ENCODE results near the gene GARIN5A. TPM values are rescaled to one million over a fixed set of nuclear protein-coding genes. Genes with fewer than 3 reads are reported as not detected.

Gene GARIN5A
- total RNA-seq (2021) (0.59 and 0.84 TPM in 2 replicates), Bru-seq, nascent RNA (percentile 14 among the genes with signal in this experiment), BruChase-seq, experiment 1, labeled RNA remaining after a 2-hour chase (percentile 23 among the genes with signal in this experiment), BruChase-seq, experiment 2, labeled RNA remaining after a 6-hour chase (percentile 8 among the genes with signal in this experiment)
- long read RNA-seq, partial matches to known transcripts, result 1 of 4 reads
- long read RNA-seq, other reads (novel, unspliced or antisense), result 1 of 4 reads

DNA sequence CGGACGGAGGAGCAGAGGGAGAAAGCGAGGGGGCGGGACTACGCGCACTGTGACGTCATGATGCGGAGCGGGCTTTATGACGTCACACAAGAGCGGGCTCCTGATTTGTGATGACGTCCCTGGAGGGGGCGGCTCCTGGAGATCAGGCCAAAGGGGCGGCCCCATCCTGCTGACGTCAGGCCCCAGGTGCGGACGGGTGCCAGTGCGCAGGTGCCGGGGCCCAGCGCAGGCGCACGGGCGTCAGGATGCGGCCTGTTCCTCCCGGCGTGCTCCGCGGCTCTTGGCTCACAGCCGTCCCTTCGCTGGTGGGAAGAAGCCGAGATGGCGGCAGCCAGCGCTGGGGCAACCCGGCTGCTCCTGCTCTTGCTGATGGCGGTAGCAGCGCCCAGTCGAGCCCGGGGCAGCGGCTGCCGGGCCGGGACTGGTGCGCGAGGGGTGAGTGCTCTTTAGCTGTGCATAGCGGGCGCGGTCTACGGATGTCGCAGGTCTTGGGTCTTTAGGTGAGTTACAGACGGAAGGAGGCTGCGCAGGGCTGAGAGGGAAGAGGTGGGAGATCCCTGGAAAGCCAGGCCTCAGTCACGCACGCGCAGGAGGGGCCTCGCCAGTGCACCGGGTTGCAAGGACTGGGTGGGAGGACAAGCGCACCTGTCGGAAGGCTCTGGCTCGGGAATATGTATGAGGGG, at the start of gene GARIN5A, which contains the start of gene EMC10:
TSS of gene GARIN5A (minus strand) at position 625 of the 683 bp plus-strand sequence. CDS start at position 165, 460 bp downstream.
TSS of gene EMC10 (plus strand) at position 284 of the 683 bp plus-strand sequence. CDS start at position 322, 38 bp downstream.
- Histone ChIP-seq H3K27me3 (replicated peaks; ENCODE audit: insufficient read depth, low read depth, low read length, poor library complexity) (no peaks in the 10 kb centered on the region), H3K36me3 (ENCODE audit: insufficient read depth, low read length, poor library complexity, severe bottlenecking) (peaks cover 32% of the 10 kb centered on the region), H3K4me3 (ENCODE audit: low read depth, low read length, poor library complexity, severe bottlenecking) (peak within 1 kb of the TSS; percentile 89), H3K27ac (ENCODE audit: low read depth, low read length, poor library complexity, severe bottlenecking) (peak within 1 kb of the TSS; percentile 89), H3K9me3 (ENCODE audit: low read depth, low read length, poor library complexity, severe bottlenecking) (no peaks in the 10 kb centered on the region), H3K4me1 (ENCODE audit: insufficient read depth, low read length, poor library complexity, severe bottlenecking) (no peaks in the 10 kb centered on the region)
- intact Hi-C loops (cut with micrococcal nuclease; ENCODE audit: unreplicated experiment), result no loop called here
- no peak for TF ChIP-seq EZH2 (IDR thresholded peaks at IDR 0.05; ENCODE audit: borderline replicate concordance, low read depth, low read length, poor library complexity, severe bottlenecking)
- TF ChIP-seq, protein P1, sequence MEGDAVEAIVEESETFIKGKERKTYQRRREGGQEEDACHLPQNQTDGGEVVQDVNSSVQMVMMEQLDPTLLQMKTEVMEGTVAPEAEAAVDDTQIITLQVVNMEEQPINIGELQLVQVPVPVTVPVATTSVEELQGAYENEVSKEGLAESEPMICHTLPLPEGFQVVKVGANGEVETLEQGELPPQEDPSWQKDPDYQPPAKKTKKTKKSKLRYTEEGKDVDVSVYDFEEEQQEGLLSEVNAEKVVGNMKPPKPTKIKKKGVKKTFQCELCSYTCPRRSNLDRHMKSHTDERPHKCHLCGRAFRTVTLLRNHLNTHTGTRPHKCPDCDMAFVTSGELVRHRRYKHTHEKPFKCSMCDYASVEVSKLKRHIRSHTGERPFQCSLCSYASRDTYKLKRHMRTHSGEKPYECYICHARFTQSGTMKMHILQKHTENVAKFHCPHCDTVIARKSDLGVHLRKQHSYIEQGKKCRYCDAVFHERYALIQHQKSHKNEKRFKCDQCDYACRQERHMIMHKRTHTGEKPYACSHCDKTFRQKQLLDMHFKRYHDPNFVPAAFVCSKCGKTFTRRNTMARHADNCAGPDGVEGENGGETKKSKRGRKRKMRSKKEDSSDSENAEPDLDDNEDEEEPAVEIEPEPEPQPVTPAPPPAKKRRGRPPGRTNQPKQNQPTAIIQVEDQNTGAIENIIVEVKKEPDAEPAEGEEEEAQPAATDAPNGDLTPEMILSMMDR (conservative IDR thresholded peaks at IDR 0.05; ENCODE audit: low read depth, low read length), result no peak
- DNase-seq (ENCODE audit: low spot score), result peak; percentile 95
- POLR2A ChIA-PET (ENCODE audit: low non-redundant PET), result no interaction called here
- CTCF ChIA-PET, result no interaction called here
- BruUV-seq (replicated peaks), result no TSS peak

DNA sequence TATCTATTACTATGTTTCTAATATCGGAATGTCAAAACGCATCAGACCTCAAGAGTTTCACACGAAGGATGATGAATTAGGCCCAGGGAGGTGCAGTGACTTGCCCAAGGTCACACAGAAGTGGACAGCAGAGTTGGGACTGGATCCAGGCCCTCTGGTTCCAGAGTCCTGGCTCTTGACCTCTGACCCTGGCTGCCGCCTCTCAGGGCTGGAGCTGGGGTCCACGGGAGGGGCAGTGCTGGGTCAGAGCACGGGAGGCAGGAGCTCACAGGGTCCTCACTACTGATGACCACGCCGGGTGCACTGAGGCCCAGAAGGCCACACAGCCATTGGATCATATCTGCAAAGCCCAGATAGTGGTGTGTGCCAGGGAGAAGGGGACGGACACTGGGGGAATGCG, 46.2 kb upstream of the GARIN5A start:
- ChIA-PET POLR2A (ENCODE audit: low non-redundant PET) (no interaction called here), CTCF (no interaction called here)
- no peak overlapping the region for H3K27ac ChIP-seq (ENCODE audit: low read depth, low read length, poor library complexity, severe bottlenecking)

DNA sequence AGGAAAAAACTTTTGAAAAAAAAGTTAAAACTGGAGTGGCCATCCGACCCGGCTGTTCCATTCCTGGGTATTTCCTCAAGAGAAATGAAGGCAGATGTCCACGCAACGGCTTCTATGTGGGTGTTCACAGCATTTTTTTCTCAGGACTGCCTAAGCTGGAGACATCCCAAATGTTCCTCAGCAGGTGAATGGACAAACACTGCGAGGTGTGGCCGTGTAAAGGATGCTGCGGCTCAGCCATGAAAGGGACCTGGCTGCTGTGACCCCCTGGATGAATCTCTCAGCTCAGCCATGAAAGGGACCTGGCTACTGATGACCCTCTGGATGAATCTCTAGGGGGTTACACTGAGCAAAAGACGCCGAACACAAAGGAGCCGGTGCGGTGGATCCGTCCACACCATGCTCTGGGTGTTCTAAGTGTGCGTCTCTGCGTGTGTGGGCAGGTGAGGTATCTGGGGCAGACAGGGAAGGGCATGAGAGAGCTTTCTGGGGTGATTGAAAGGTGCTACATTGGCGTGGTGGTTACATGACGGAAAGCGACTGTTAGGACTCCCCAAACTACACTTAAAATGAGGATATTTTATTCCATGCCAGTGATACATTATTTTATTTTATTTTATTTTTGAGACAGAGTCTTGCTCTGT, 44.3 kb upstream of the GARIN5A start:
- intact Hi-C loops (cut with micrococcal nuclease; ENCODE audit: unreplicated experiment), result no loop called here
- Histone ChIP-seq H3K27ac (ENCODE audit: low read depth, low read length, poor library complexity, severe bottlenecking) (no peak overlapping the region), H3K4me3 (ENCODE audit: low read depth, low read length, poor library complexity, severe bottlenecking) (no peak overlapping the region), H3K36me3 (ENCODE audit: insufficient read depth, low read length, poor library complexity, severe bottlenecking) (no peaks in the 10 kb centered on the region), H3K4me1 (ENCODE audit: insufficient read depth, low read length, poor library complexity, severe bottlenecking) (no peaks in the 10 kb centered on the region), H3K9me3 (ENCODE audit: low read depth, low read length, poor library complexity, severe bottlenecking) (no peaks in the 10 kb centered on the region), H3K27me3 (replicated peaks; ENCODE audit: insufficient read depth, low read depth, low read length, poor library complexity) (no peaks in the 10 kb centered on the region)
- no peak for DNase-seq (ENCODE audit: low spot score)
- no peak for TF ChIP-seq EZH2 (IDR thresholded peaks at IDR 0.05; ENCODE audit: borderline replicate concordance, low read depth, low read length, poor library complexity, severe bottlenecking)
- TF ChIP-seq, protein P1 (conservative IDR thresholded peaks at IDR 0.05; ENCODE audit: low read depth, low read length), result no peak
- POLR2A ChIA-PET (ENCODE audit: low non-redundant PET), result no interaction called here
- BruUV-seq (replicated peaks), result no TSS peak
- CTCF ChIA-PET, result no interaction called here

More for the DNA sequence above, 46.2 kb upstream of the GARIN5A start:
- Histone ChIP-seq H3K27me3 (replicated peaks; ENCODE audit: insufficient read depth, low read depth, low read length, poor library complexity) (no peaks in the 10 kb centered on the region), H3K4me3 (ENCODE audit: low read depth, low read length, poor library complexity, severe bottlenecking) (no peak overlapping the region), H3K36me3 (ENCODE audit: insufficient read depth, low read length, poor library complexity, severe bottlenecking) (no peaks in the 10 kb centered on the region), H3K9me3 (ENCODE audit: low read depth, low read length, poor library complexity, severe bottlenecking) (no peaks in the 10 kb centered on the region), H3K4me1 (ENCODE audit: insufficient read depth, low read length, poor library complexity, severe bottlenecking) (no peaks in the 10 kb centered on the region)
- intact Hi-C loops (cut with micrococcal nuclease; ENCODE audit: unreplicated experiment), result no loop called here
- BruUV-seq (replicated peaks), result no TSS peak
- TF ChIP-seq EZH2 (IDR thresholded peaks at IDR 0.05; ENCODE audit: borderline replicate concordance, low read depth, low read length, poor library complexity, severe bottlenecking), result no peak
- TF ChIP-seq, protein P1 (conservative IDR thresholded peaks at IDR 0.05; ENCODE audit: low read depth, low read length), result no peak
- DNase-seq (ENCODE audit: low spot score), result no peak
